Stimulated activated CD8-positive, alpha-beta memory T cell treated with anti-CD3 and anti-CD28 coated beads, Interleukin-12 subunit alpha, Interleukin-12 subunit beta, amount 100 ng/mL, for 1 hour (primary cell): ENCODE measurements around the gene HOXC4.

Experiments
- DNase-seq: peaks from one replicate; pipeline ENCODE4 v3.0.0-alpha.2; 2020; ENCODE audit warnings: low read depth

Gene HOXC4

DNA sequence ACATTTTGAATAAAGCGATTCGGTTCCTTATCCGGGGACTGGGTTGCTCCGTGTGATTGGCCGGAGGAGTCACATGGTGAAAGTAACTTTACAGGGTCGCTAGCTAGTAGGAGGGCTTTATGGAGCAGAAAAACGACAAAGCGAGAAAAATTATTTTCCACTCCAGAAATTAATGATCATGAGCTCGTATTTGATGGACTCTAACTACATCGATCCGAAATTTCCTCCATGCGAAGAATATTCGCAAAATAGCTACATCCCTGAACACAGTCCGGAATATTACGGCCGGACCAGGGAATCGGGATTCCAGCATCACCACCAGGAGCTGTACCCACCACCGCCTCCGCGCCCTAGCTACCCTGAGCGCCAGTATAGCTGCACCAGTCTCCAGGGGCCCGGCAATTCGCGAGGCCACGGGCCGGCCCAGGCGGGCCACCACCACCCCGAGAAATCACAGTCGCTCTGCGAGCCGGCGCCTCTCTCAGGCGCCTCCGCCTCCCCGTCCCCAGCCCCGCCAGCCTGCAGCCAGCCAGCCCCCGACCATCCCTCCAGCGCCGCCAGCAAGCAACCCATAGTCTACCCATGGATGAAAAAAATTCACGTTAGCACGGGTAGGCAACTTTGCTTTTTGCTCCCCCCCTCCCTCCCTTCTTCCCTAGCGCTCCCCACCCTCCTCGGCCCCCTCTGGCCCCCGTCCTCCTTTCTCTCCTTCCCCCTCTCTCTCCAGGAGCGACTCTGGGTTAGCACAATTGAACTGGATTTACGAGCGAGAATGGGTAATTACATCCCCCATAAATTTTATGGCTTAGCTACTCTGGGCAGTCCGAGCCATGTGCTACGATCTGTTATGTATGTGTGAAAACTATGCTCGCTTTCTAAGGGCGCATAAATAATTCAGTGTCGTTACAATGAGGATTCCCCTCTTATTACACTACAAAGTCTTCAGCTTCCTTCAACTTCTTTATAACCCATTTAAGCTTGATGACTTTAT lies at the start of gene HOXC4:
Gene HOXC4, plus strand, starts transcription at position 85 of the 991 bp plus-strand sequence. Its CDS starts 88 bp downstream, at position 173.
- no peak for DNase-seq

DNA sequence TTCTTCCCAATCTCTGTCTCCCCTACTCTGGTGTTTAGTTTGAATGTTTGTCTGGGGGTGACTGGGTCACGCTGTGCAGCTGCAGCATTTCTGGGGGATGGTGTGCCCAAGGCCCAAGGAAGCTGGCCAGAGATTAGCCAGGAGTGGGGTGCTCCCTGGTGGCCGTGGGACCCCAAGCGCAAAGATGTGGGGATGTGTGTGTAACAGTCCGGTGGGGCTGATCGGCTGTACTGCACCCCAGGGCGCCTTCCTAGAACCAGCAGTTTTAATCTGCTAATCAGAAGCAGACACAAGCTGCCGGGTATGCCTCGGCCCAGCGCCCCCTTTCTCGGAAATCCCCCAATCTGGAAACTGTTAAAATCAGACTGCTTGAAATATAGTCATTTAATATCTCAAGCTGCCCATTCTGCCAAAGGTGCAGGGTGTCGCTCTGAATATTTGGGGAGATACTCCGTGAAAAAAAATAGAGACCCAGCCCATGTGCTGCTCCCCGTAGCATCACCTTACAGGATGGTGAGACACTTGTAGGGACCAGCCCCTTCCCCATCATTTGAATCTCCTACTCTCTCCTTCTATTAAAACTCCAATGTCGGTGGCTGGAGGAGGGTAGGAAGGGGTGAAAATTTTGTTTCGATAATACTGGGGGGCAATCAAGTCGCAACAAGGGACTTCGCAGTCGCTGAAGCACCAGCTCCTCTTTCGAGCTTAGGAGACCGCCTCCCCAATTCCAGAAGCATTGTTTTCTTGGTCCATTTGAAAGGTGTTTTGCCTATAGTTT lies 49.4 kb upstream of the HOXC4 start:
- DNase-seq: no peak

DNA sequence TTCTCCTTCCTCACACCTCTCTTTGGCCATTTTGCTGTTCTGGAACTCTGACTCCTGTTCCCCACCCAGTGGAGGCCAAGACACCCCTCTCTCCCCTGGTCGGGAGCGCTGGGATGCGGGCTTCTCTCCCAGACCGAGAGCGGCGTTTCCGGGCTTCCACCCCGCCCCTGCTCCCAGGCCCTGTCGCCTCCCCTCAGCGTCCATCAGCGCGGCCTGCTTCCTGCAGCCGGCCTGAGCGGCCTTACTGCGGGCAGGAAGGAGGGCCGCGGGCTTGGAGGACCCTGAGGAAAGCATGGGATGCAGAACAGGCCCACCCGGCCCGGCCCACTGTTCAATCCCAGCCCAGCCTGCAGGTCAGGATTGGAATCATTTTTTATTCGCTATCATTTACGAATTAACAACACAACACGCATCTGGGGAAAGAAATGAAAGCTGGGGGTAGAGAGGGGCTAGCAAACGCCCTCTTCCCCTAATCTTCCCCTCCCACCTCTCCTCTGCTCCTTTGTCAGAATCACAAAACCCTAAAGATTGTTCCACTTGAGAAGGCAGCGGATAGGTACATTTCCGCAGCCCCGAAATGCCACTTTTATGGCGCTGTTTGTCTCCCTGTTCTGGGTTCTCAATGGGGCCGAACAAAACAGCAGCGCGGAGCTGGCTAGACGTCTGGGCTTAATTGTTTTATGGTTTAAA lies 48.6 kb upstream of the HOXC4 start:
- no peak for DNase-seq

GRCh38 chr12:54005531-54005852 lies 48.1 kb upstream of the HOXC4 start:
- no peak for DNase-seq

GRCh38 chr12:54005853-54006558 lies 47.6 kb upstream of the HOXC4 start:
- peak; percentile 83 for DNase-seq

GRCh38 chr12:54006559-54007220 lies 46.9 kb upstream of the HOXC4 start:
- no peak for DNase-seq

DNA sequence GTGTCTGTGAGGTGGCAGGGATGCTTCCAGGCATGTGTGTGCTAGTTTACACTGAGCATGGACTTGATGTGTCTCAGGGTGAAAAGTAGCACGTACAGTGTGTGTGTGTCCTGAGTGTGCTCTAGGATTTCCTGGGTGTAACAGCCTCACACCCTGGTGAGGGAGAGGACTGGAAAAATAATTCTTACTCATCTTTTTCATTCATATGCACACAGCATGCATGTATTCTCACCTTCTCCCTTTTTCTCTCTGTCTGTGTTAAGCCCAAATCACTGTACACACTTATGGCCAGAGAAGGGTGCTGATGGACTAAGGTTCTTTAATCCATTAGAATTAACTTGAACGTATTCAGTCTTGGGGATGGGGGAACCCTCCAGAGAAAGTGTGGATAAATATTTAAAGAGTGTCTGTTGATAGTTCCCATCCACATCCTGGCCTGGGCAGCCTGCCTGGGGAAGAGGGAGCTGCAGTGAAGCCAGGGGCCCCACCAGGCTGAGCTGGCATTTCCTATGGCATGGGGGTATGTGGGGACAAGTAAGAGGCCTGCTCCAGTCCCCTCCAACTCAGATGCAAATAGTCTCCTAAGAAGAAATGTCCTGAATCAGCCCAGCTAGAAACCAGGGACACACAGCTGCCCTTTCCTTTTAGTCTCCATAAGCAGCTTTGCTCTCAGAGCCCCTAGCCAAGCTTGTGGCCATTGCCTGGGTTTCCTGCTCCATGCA lies 45.9 kb upstream of the HOXC4 start:
- no peak for DNase-seq

DNA sequence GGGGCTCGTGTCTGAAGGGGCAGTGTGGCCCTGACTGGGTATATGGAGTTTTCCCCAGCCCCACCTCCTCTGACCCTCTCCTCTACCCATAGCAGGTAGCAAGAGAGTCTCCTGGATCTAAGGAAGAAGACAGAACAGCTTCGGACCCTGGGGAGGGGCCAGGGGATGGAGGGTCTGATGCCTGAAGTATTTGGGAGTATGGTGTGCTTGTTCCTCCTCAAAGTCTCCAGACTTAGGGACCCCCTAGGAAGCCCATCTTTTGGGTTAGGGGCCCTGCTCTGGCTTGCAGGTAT lies 45.4 kb upstream of the HOXC4 start:
- DNase-seq: no peak

GRCh38 chr12:54009171-54010052 lies 44.2 kb upstream of the HOXC4 start:
- DNase-seq: no peak

GRCh38 chr12:54010053-54010971 lies 43.3 kb upstream of the HOXC4 start:
- no peak for DNase-seq

DNA sequence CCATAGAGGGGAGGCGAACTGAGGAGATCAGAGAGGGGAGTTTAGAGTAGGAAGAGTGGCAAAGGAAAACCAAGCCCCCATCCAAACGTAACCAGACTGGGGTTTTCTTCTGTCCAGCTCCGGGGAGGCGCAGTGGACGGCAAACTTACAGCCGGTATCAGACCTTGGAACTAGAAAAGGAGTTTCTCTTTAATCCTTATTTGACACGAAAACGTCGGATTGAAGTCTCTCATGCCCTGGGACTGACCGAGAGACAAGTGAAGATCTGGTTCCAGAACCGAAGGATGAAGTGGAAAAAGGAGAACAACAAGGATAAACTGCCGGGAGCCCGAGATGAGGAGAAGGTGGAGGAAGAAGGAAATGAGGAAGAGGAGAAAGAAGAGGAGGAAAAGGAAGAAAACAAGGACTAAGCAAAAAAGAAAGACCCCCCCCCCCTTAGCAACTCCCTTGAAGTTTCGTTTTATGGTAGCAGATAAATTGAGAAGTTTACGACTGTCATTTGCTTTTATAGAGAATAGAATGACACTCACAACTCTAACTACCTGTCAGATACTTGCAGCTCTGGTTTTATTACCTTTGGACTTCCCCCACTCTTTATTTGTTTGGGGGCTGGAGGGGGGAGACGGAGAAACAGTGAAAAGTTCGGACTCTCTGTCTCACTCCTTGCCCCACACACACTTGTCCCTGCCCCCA lies 42.5 kb upstream of the HOXC4 start:
- no peak for DNase-seq

GRCh38 chr12:54011665-54012532 lies 41.7 kb upstream of the HOXC4 start:
- no peak for DNase-seq

- DNase-seq: no peak
These were observed 40.8 kb upstream of the HOXC4 start for GRCh38 chr12:54012631-54013409.

DNA sequence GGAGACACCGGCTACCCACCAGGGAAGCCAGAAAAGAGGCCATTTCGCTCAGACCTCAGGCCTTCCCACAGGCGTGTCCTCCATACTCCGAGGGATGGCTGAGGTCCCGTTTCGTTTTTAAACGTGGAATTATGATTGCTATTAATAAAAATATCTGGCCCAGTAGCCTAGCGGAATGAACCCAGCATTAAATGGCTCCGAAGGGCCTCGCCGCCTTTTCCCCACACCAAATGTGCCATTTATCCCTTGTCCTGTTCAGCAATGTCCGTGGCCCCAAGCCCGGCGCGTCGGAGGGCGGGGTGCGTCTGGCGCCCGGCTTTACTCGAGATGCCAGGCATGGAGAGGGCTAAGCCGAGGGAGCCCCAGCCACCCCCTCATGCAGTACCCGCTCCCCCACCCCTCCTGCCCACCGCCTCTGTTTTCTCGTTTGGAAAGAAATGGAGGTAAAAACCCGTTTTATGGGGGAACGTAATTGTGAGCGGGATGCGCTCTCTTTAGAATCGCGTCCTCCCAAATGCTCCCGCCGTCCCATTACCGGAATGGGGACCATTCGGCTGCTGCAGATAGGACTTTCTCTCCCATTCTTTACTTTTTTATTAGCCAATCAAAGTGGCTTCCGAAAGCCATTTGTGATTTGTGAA lies 39.1 kb upstream of the HOXC4 start:
- DNase-seq: no peak

DNA sequence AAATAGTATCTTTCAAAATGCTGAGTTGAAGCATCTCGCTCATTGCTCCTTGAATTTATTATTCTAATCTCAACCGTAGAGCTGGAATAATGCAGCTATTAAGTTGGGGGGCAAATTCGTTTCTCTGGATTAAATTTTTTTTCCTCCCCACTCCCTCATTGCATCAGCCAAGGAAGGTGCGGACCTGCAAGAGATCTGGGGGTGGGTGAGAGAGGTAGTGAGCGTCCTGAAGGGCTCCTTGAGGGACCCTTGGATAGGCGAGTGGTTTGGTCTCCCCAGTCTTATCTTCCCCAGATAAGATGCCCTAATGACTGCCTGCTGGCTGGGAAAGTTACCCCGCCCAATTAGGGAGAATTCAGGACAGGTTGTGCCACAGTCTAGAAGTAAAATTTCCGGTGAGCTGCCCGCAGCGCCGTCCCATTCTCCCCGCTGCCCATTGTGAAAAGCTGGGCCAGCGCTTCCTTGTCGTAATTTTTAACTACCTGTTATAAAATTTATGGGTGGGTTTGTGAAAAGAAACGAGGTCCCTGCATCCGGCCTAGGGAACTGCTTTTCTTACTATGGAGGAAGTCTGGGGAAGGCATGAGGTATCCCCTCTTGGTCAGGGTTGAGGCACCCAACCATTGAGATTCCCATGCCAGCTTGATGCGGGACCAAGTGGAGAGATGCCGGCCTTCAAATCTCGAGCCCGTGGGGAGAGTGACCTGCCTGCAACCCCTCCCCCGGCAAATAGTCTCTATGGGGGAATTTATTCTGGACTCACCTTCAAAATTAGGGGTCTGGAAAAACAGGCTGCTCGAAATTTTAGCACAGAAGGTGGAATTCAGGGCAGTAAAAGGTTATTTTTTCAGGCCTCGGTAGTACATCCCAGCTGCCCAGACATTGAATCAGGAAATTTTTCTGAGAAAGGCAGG lies 38.4 kb upstream of the HOXC4 start:
- no peak for DNase-seq
